ENCODE results near the gene SIGLEC10. TPM values are rescaled to one million over a fixed set of nuclear protein-coding genes. Genes with fewer than 3 reads are reported as not detected.

Gene SIGLEC10
- total and polyA plus RNA-seq, 9 of the 15 experiments (the other 6 are each of a cell fraction or from before 2014, with no cell fraction given), result 0.10 to 1.8 (median 0.82) TPM

GRCh38 chr19:51366389-51367254, 50.8 kb downstream of the SIGLEC10 start (continued):
- TF ChIP-seq ZNF57 (CRISPR knock-in tag; IDR thresholded peaks at IDR 0.05), result no peak
- TF ChIP-seq MLLT1 (IDR thresholded peaks at IDR 0.05), result peak; percentile 88 to 92
- no peak for TF ChIP-seq ZNF143 (CRISPR knock-in tag; IDR thresholded peaks at IDR 0.05)
- no peak for TF ChIP-seq SLC30A9 (CRISPR knock-in tag; IDR thresholded peaks at IDR 0.05)
- peak; percentile 51; the same call in 1 of the 2 replicates for TF ChIP-seq NBN (IDR thresholded peaks at IDR 0.05; ENCODE audit: low read depth)
- no peak for TF ChIP-seq E2F4 (CRISPR knock-in tag; IDR thresholded peaks at IDR 0.05; ENCODE audit: low read depth)
- no peak for TF ChIP-seq BRCA1 (IDR thresholded peaks at IDR 0.05)
- no peak for TF ChIP-seq BRCA1 (CRISPR knock-in tag; IDR thresholded peaks at IDR 0.05)
- no peak for TF ChIP-seq ZNF175 (CRISPR knock-in tag; IDR thresholded peaks at IDR 0.05; ENCODE audit: low read depth)
- TF ChIP-seq ZNF830 (CRISPR knock-in tag; IDR thresholded peaks at IDR 0.05), result no peak; the same call in 1 of the 2 replicates
- no peak for TF ChIP-seq HNRNPH1 (optimal IDR thresholded peaks at IDR 0.05; ENCODE audit: low read depth, low read length)
- no peak for TF ChIP-seq NFE2L1 (tag; IDR thresholded peaks at IDR 0.05; ENCODE audit: borderline replicate concordance, low read depth)
- peak; percentile 32; the same call in 1 of the 2 replicates for TF ChIP-seq HDAC2 (IDR thresholded peaks at IDR 0.05)
- TF ChIP-seq CHAMP1 (IDR thresholded peaks at IDR 0.05), result no peak
- TF ChIP-seq GABPB1 (CRISPR knock-in tag; IDR thresholded peaks at IDR 0.05), result no peak; the same call in 1 of the 2 replicates
- no peak for TF ChIP-seq ZNF785 (CRISPR knock-in tag; IDR thresholded peaks at IDR 0.05)
- 0 out of 2 replicates have a peak, but pooled peaks have one; percentile 1 for TF ChIP-seq TEAD4 (IDR thresholded peaks at IDR 0.05; ENCODE audit: low read length)
- no peak for TF ChIP-seq TEAD4 (CRISPR knock-in tag; IDR thresholded peaks at IDR 0.05; ENCODE audit: borderline replicate concordance)
- no peak for TF ChIP-seq ZC3H8 (IDR thresholded peaks at IDR 0.05)
- TF ChIP-seq ZNF592 (IDR thresholded peaks at IDR 0.05), result no peak

All from K562 (cell line).